ENCODE data around the gene NF1.

DNA sequence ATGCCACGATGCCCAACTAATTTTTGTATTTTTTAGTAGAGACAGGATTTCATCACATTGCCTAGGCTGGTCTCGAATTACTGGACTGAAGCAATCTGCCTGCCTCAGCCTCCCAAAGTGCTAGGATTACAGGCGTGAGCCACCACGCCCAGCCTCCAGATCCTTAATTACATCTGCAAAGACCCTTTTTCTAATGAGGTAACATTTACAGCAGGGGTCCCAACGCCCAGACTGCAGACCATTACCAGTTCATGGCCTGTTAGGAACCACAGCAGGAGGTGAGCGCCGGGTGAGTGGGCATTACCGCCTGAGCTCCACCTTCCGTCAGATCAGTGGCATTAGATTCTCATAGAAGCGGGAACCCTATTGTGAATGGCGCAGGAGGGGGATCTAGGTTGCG, 292.7 kb downstream of the NF1 start:
- TF ChIP-seq, protein P1, sequence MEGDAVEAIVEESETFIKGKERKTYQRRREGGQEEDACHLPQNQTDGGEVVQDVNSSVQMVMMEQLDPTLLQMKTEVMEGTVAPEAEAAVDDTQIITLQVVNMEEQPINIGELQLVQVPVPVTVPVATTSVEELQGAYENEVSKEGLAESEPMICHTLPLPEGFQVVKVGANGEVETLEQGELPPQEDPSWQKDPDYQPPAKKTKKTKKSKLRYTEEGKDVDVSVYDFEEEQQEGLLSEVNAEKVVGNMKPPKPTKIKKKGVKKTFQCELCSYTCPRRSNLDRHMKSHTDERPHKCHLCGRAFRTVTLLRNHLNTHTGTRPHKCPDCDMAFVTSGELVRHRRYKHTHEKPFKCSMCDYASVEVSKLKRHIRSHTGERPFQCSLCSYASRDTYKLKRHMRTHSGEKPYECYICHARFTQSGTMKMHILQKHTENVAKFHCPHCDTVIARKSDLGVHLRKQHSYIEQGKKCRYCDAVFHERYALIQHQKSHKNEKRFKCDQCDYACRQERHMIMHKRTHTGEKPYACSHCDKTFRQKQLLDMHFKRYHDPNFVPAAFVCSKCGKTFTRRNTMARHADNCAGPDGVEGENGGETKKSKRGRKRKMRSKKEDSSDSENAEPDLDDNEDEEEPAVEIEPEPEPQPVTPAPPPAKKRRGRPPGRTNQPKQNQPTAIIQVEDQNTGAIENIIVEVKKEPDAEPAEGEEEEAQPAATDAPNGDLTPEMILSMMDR (IDR thresholded peaks at IDR 0.05): no peak
- TF ChIP-seq CHD4 (IDR thresholded peaks at IDR 0.05; ENCODE audit: borderline replicate concordance) (no peak), HDAC2 (IDR thresholded peaks at IDR 0.05) (no peak), POLR2AphosphoS2 (conservative IDR thresholded peaks at IDR 0.05; ENCODE audit: low read length) (no peak), ZNF302 (CRISPR knock-in tag; IDR thresholded peaks at IDR 0.05) (no peak), POLR2A (IDR thresholded peaks at IDR 0.05; ENCODE audit: low read length) (no peak), FOSL2 (IDR thresholded peaks at IDR 0.05) (no peak), FOSL2 (CRISPR knock-in tag; IDR thresholded peaks at IDR 0.05) (no peak), EHMT2 (IDR thresholded peaks at IDR 0.05; ENCODE audit: low read depth) (no peak)
- TF ChIP-seq, protein P2, sequence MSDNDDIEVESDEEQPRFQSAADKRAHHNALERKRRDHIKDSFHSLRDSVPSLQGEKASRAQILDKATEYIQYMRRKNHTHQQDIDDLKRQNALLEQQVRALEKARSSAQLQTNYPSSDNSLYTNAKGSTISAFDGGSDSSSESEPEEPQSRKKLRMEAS (IDR thresholded peaks at IDR 0.05): no peak
